HCT116 (cell line): ENCODE measurements around the gene RAB33B. TPM values are rescaled to one million over a fixed set of nuclear protein-coding genes. Genes with fewer than 3 reads are reported as not detected.

Source experiments
- ATAC-seq: fragments of 200-7000 bp; cut with Tn5 transposase; 2 replicates; pipeline ENCODE4 v1.9.1; 2020; ENCODE audit warnings: mild to moderate bottlenecking, moderate library complexity
- BruUV-seq: library from RNA; stranded (reverse); fragments of 400-500 nt; replicated peaks from 2 replicates; lab custom pipeline; 2021; lab: Mats Ljungman, UMichigan
- CTCF ChIA-PET: fragments of 300-600 bp; sonication (Branson Sonifier 250); formaldehyde crosslinking; loops from one replicate; lab custom pipeline; 2021; ENCODE audit warnings: antibody characterized with exemption; lab: Charles Lee
- POLR2A ChIA-PET: fragments of 300-600, 350-600 bp; sonication (Branson Sonifier 250); formaldehyde crosslinking; loops from one replicate; lab custom pipeline; 2021; ENCODE audit warnings: antibody characterized with exemption; lab: Charles Lee
- RAD21 ChIA-PET, 2 experiments: fragments of 300-600 bp; sonication (Branson Sonifier 250); formaldehyde crosslinking; loops; one replicate each; lab custom pipeline; 2023; ENCODE audit warnings: low total read pairs in 2 of 2; ENCODE audit not compliant: uncharacterized antibody in 2 of 2, unreplicated experiment in 2 of 2, low non-redundant PET in 1 of 2; lab: Charles Lee
- DNase-seq: peaks from one replicate; pipeline ENCODE4 v3.0.0-alpha.2; 2010; ENCODE audit warnings: low read depth, low spot score
- H2AFZ ChIP-seq: fragments of 200-600 bp; shearing (Covaris generic), sonication (generic); 2 replicates; pipeline ENCODE4 v1.6.1; 2017; ENCODE audit warnings: low read depth, mixed run types, mixed read lengths, antibody characterized with exemption, low read length; ENCODE audit not compliant: poor library complexity, severe bottlenecking
- H3K27ac ChIP-seq: 2 replicates; pipeline ENCODE4 v1.5.1; 2012; ENCODE audit warnings: low read depth, low read length
- H3K27me3 ChIP-seq: fragments of 200-600 bp; sonication (generic); 2 replicates; pipeline ENCODE4 v1.6.1; 2016; ENCODE audit warnings: mixed run types, low read length, mixed read lengths; ENCODE audit not compliant: insufficient read depth
- H3K36me3 ChIP-seq, 2 experiments: fragments of 200-500 bp in 1 of 2; fragments of 200-600 bp in 1 of 2; sonication (Bioruptor generic) in 1 of 2; sonication (generic) in 1 of 2; 2 replicates each; pipeline versions ENCODE4 v1.5.1 to v1.6.1; 2014 to 2016; ENCODE audit warnings: low read length in 2 of 2, inconsistent platforms in 1 of 2, mixed read lengths in 1 of 2, mixed run types in 1 of 2; ENCODE audit not compliant: insufficient read depth in 2 of 2, control insufficient read depth in 1 of 2
- H3K4me1 ChIP-seq, 2 experiments: fragments of 200-600 bp in 1 of 2; sonication (generic) in 1 of 2; 2 replicates each; pipeline versions ENCODE4 v1.5.1 to v1.6.1; 2012 to 2017; ENCODE audit warnings: low read length in 2 of 2, inconsistent platforms in 1 of 2, mild to moderate bottlenecking in 1 of 2, mixed read lengths in 1 of 2, mixed run types in 1 of 2, moderate library complexity in 1 of 2; ENCODE audit not compliant: insufficient read depth in 2 of 2, control insufficient read depth in 1 of 2
- H3K4me2 ChIP-seq: fragments of 200-600 bp; sonication (generic); 2 replicates; pipeline ENCODE4 v1.6.1; 2017; ENCODE audit warnings: mixed run types, low read length, mixed read lengths
- H3K4me3 ChIP-seq, 2 experiments: fragments of 200-600 bp in 1 of 2; sonication (generic) in 1 of 2; replicated peaks in 1 of 2; 2 replicates each; pipeline ENCODE4 v1.5.1; 2011 to 2016; ENCODE audit warnings: low read length in 2 of 2, control low read depth in 1 of 2, low read depth in 1 of 2, mild to moderate bottlenecking in 1 of 2, mixed read lengths in 1 of 2, mixed run types in 1 of 2
- H3K79me2 ChIP-seq: fragments of 200-600 bp; sonication (generic); 2 replicates; pipeline ENCODE4 v1.6.1; 2017; ENCODE audit warnings: mild to moderate bottlenecking, mixed run types, low read length, moderate library complexity, mixed read lengths; ENCODE audit not compliant: insufficient read depth
- H3K9ac ChIP-seq: fragments of 200-600 bp; sonication (generic); 2 replicates; pipeline ENCODE4 v1.6.1; 2016; ENCODE audit warnings: low read length, mixed read lengths
- H3K9me2 ChIP-seq: fragments of 200-600 bp; sonication (generic), shearing (Covaris generic); 2 replicates; pipeline ENCODE4 v1.6.1; 2017; ENCODE audit warnings: mixed run types, mild to moderate bottlenecking, moderate library complexity; ENCODE audit not compliant: insufficient read depth
- H3K9me3 ChIP-seq, 2 experiments: fragments of 200-500 bp in 1 of 2; fragments of 200-600 bp in 1 of 2; sonication (Bioruptor generic) in 1 of 2; sonication (generic) in 1 of 2; 2 replicates each; pipeline ENCODE4 v1.6.1; 2014 to 2017; ENCODE audit warnings: low read length in 2 of 2, mixed read lengths in 2 of 2, inconsistent platforms in 1 of 2, low read depth in 1 of 2, mild to moderate bottlenecking in 1 of 2, mixed run types in 1 of 2, moderate library complexity in 1 of 2; ENCODE audit not compliant: control insufficient read depth in 1 of 2, insufficient read depth in 1 of 2
- H4K20me1 ChIP-seq: fragments of 200-600 bp; sonication (generic), shearing (Covaris generic); 2 replicates; pipeline ENCODE4 v1.6.1; 2017; ENCODE audit warnings: mixed run types, mild to moderate bottlenecking, moderate library complexity; ENCODE audit not compliant: insufficient read depth
- CBX3 ChIP-seq: IDR thresholded peaks from 2 replicates; pipeline ENCODE4 v1.6.1; 2012; ENCODE audit warnings: low read depth
- CEBPB ChIP-seq: IDR thresholded peaks from 2 replicates; pipeline ENCODE4 v1.6.1; 2012; ENCODE audit warnings: low read depth
- EZH2phosphoT487 ChIP-seq: fragments of 200-600 bp; IDR thresholded peaks from 2 replicates; pipeline ENCODE4 v1.6.1; 2018; ENCODE audit warnings: antibody characterized with exemption, borderline replicate concordance
- POLR2A ChIP-seq: IDR thresholded peaks from 2 replicates; pipeline ENCODE4 v1.7.0; 2011; ENCODE audit warnings: borderline replicate concordance; ENCODE audit not compliant: insufficient read depth, insufficient read length; ENCODE audit errors: extremely low read depth
- POLR2AphosphoS5 ChIP-seq: IDR thresholded peaks from 2 replicates; pipeline ENCODE4 v1.6.1; 2011; ENCODE audit warnings: mild to moderate bottlenecking, low read depth, low read length, moderate library complexity
- REST ChIP-seq: IDR thresholded peaks from 2 replicates; pipeline ENCODE4 v1.6.1; 2012; ENCODE audit warnings: low read depth
- SRF ChIP-seq: IDR thresholded peaks from 2 replicates; pipeline ENCODE4 v1.6.1; 2012; ENCODE audit warnings: low read depth
- TCF7L2 ChIP-seq: IDR thresholded peaks from 2 replicates; pipeline ENCODE4 v1.7.0; 2011; ENCODE audit warnings: borderline replicate concordance, inconsistent platforms; ENCODE audit not compliant: insufficient read depth, insufficient read length; ENCODE audit errors: extremely low read depth
- ZBTB33 ChIP-seq: IDR thresholded peaks from 2 replicates; pipeline ENCODE4 v1.6.1; 2011; ENCODE audit warnings: mild to moderate bottlenecking, low read length, moderate library complexity; ENCODE audit not compliant: insufficient replicate concordance; ENCODE audit errors: extremely low read depth
- intact Hi-C: fragments of 100-400 bp; cut with micrococcal nuclease; formaldehyde crosslinking; loops from 2 replicates; pipeline ENCODE4 v1.10.0; 2022
- total RNA-seq: library from RNA; stranded (reverse); gene quantifications from one replicate; pipeline ENCODE4 v1.2.1, GENCODE V29; 2021; ENCODE audit not compliant: unreplicated experiment

The RAB33B gene
- total RNA-seq, 1 experiment from 2014 or later: 5.4 TPM

GRCh38 chr4:139506774-139507173 is 52.9 kb downstream of the RAB33B start:
- DNase-seq: no peak
- no peak overlapping the region for H3K4me3 ChIP-seq
- H3K9me2 ChIP-seq: no peaks in the 10 kb centered on the region
- H3K9me3 ChIP-seq: no peaks in the 10 kb centered on the region
- no peak for TF ChIP-seq EZH2phosphoT487
- no peak for TF ChIP-seq SRF
- no peak for TF ChIP-seq REST
- no peak for TF ChIP-seq CBX3
- TF ChIP-seq POLR2AphosphoS5: no peak
- no peak for TF ChIP-seq ZBTB33
- TF ChIP-seq POLR2A: no peak
- no peak for TF ChIP-seq TCF7L2
- TF ChIP-seq CEBPB: no peak
- H3K9ac ChIP-seq: no peak overlapping the region
- intact Hi-C loops: no loop called here
- peaks cover 3 to 9% of the 10 kb centered on the region in 2 experiments; a peak in 2 of 4 replicates for H3K36me3 ChIP-seq
- no peak for ATAC-seq
- no TSS peak for BruUV-seq
- ChIA-PET RAD21 (no interaction called here), POLR2A (no interaction called here), CTCF (no interaction called here)
- no peak overlapping the region for H3K27ac ChIP-seq
- H3K27me3 ChIP-seq: no peaks in the 10 kb centered on the region
- no peak overlapping the region for H2AFZ ChIP-seq
- H3K4me2 ChIP-seq: no peak overlapping the region
- H3K4me1 ChIP-seq: no peaks in the 10 kb centered on the region
- no peaks in the 10 kb centered on the region for H4K20me1 ChIP-seq
- no peaks in the 10 kb centered on the region for H3K79me2 ChIP-seq
